HG02678 (cell line): ENCODE results near the gene RAVER2.

Source experiments
- ATAC-seq: cut with Tn5 transposase; IDR thresholded peaks from one replicate; pipeline ENCODE4 v1.9.1; 2021; ENCODE audit warnings: mild to moderate bottlenecking, moderate library complexity; ENCODE audit not compliant: unreplicated experiment

Gene RAVER2

GRCh38 chr1:64845831-64846425, 101.1 kb downstream of the RAVER2 start:
- ATAC-seq: no peak

GRCh38 chr1:64846573-64847430, 101.9 kb downstream of the RAVER2 start:
- no peak for ATAC-seq

GRCh38 chr1:64847666-64848065, 102.8 kb downstream of the RAVER2 start:
- no peak for ATAC-seq

- no peak for ATAC-seq
Measured at GRCh38 chr1:64848136-64848535, 103.3 kb downstream of the RAVER2 start.

DNA sequence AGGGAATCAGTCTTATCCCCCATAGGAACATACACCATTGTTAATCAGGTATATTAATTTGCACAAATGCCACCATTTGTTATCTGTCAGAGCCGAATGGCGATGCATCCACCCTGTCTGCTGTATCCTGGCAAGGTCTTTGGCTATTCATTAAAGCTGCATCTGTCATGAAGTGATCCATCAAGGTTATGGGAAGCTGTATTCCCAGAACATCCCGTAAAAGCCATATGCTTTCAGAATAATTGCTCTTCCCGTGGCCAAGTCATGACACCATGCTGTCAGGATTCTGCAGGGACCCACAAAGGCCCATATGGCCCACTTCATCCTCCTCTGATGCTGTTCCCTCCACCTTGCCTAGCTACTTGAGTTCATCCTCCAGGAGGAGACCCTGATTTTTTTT, 103.9 kb downstream of the RAVER2 start:
- ATAC-seq: no peak

GRCh38 chr1:64849942-64850341, 105.1 kb downstream of the RAVER2 start:
- no peak for ATAC-seq

DNA sequence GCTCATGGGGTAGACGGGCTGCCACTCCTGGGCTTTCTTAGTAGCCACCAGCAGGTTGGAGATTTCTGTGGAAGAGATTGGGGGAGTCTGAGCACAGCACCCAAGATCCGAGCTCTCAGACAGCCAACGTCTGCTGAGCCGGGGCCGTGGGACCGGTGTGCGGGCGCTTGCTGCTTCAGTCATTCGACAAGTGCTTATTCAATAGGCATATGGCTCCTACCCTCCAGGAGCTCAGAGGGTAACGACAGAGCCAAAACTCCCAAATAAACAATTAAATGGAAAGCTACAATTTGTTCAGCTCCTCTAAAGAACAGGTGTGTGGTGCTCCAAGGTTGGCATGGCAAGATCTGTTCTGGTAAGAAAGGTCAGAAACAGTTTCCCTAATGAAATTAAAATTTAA, 106.0 kb downstream of the RAVER2 start:
- no peak for ATAC-seq

DNA sequence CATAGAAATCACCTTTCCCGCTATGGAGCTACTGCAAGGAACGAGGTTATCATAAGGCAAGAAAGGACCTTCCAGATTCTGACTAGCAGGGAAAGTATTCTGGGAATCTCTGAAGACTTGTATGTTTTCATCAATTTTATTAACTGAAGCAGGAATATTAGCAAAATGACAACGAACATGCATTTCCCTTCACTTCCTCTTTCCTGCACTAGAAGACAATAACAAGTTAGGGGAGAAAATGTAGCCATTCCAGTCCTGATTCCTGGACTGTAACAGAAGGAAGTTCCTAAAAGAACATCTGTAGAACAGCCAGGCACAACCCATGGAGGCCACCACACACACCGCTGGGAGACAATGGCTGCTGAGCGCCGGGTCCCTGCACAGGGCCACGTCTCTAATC, 106.8 kb downstream of the RAVER2 start:
- ATAC-seq: no peak

- no peak for ATAC-seq
Measured at GRCh38 chr1:64854674-64855073, 109.8 kb downstream of the RAVER2 start.

GRCh38 chr1:64855557-64855956, 110.7 kb downstream of the RAVER2 start:
- no peak for ATAC-seq

DNA sequence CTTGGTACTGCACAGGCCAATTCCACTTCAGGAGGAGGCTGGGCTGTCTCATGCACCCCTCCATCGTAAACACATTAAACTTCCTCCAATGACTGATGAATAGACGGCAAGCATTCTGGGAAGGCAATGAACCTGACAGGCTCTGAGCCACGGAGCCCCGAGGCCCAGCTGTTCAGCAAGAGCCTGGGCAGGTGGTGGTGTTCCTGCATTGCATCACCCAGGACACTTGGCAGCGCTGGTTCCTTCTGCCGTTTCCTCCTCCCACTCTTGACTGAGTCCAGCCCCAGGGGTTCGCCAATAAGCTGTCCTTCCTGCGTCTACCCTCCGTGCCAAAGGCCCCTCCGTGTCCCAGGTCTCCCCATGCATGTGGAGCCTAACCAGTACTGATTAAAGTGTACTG, 111.7 kb downstream of the RAVER2 start:
- no peak for ATAC-seq

- no peak for ATAC-seq
Measured at GRCh38 chr1:64857347-64857746, 112.5 kb downstream of the RAVER2 start.

DNA sequence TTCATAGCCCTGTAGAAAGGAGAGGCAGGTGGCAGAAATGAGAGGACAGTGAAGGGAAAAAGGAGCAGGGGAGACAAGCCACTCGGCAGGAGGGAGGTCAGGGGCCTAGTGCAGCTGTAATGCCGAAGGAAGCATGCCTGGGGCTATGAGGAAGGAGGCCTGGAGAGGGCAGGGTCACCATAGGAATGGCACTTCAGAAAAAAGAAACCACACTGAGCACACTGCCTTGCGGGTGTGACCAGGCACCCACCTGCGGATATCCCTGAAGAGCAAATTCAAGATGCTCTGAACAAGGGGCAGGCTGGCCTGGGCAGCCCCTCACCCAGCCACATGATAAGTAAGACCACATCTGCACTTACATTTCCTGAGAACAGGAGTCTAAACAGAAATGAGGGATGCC, 116.7 kb downstream of the RAVER2 start:
- ATAC-seq: no peak

DNA sequence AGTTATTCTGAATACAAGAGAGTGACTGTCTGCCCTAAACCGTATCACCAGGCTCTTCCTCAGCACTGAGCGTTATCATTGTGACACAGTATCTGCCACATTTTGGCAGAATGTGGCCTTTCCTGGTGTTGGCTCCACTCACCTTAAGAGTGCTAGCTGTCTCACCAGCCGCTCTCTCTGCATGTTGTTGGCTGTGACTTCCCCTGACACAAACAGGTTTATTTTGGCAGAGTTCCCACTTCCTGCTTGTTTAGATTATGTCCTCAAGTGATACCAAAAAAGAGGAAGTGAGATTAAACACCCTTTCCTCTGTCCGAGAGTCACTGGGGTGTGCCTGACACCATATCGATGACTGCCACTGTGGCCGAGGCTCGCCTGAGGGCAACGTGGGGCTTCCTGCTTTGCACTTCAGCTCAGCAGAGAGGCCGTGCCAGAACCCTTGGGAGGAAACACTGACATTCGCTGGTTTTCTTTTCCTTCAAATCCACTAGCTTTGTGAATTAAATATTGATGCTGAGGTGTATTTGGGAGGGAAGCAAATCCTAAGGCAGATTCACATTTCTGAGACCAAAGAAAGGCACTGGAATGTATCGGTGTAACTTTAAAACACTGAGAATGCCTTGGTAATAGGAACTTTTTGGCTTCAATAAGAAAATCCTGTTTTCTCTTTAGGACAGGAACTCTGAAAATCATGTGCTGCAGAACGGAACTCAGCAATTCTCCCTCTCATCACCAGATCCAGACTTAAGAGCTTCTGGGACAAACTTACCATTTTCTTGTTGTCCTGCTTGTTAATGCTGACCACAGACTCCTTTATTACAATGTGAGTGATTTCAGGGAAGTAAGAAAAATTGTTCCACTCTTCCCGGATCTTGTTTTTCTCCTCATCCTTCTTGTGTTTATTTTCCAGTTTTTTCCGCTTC, 119.4 kb downstream of the RAVER2 start:
- ATAC-seq: peak; percentile 100

DNA sequence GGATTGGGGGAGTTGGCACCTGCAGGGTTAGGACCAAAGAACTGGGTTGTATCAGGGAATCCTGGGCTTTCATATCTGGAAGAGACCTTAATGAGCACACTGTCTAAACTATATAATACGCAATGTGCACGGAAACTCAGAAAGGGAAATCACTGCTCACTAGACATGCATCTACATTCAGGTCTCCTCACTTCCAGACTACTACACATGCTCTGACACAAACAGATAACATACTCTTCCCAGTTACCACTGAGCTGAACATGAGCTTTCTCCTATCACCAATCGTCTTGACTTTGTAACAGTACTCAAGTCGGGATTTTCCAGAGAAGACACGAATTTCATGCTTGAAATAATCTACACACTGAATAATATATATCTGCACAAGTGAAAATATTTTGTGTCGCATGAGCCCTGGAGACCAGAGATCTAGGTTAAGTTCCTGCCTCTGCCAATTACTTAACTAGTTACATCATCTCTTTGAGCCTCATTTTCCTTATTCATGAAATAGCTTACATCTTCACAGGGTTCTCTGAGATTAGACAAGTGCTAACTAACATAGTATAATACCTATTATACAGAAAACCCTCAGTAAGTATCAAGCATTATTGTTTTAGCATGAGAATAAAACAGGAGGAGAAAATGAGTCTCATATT, 120.4 kb downstream of the RAVER2 start:
- ATAC-seq: no peak

DNA sequence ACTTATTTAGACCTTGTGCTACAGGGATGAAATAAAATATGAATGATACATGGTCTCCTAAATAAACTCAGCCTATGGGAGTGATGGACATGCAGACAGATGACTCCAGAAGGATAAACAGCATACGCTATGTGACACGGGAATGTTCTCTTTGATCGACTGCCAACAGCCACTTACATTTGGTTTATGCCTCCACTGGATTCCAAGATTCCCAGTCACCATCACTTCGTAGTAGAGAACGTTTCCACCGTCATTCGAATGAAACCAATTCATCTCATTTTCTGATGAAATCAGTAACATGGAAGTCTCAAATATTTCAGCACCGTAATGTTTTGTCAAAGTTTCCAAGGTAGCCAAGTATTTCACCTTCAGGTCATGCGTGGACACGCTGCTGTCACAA, 121.8 kb downstream of the RAVER2 start:
- ATAC-seq: no peak

DNA sequence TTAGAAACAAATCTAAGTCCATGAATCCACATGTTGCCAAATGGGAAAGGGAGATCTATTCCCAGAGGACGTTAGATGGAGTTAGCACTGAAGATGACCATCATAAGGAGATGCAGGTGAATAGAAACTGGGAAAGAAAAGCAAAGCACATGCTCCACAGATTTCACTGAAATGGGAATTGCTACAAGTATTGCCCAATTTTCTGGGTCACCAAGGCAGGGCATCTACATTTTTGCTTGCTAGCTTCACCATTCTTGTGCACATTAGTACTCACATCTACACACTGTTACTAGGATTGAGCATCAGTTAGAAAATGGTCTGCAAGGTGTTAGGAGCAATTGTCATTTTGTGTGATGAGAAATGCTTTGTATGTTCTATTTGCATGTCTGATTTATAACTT, 122.4 kb downstream of the RAVER2 start:
- no peak for ATAC-seq

GRCh38 chr1:64871256-64871655, 126.4 kb downstream of the RAVER2 start:
- ATAC-seq: no peak

GRCh38 chr1:64872067-64872466, 127.2 kb downstream of the RAVER2 start:
- ATAC-seq: no peak

GRCh38 chr1:64873576-64873975, 128.7 kb downstream of the RAVER2 start:
- ATAC-seq: no peak

DNA sequence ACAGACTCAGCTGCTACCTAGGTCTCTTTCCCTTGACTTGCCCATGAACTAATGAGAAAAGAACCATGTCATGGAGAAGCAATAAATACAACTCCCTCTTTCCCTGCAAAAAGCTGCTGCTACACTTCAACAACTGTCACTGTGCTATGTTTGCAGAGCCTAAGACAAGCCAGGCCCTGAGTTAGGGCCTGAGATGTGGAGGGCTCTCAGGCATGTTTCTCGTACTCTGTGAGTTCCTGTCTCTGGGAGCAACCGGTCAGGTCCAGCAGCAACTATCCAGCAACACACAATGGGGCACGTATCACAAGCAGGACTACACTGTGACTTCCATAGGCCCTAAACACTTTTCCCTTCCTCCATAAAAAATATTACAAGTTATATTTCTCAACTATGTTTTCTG, 129.8 kb downstream of the RAVER2 start:
- no peak for ATAC-seq
